ENCODE measurements around the gene UFSP1. TPM values are rescaled to one million over a fixed set of nuclear protein-coding genes. Genes with fewer than 3 reads are reported as not detected.

The UFSP1 gene
- total RNA-seq, 1 donor from 2014 or later = 2.5 TPM

- no peak for DNase-seq (ENCODE audit: low read depth, low spot score)
These were observed 6.6 kb upstream of the UFSP1 start for GRCh38 chr7:100895956-100896731.

DNA sequence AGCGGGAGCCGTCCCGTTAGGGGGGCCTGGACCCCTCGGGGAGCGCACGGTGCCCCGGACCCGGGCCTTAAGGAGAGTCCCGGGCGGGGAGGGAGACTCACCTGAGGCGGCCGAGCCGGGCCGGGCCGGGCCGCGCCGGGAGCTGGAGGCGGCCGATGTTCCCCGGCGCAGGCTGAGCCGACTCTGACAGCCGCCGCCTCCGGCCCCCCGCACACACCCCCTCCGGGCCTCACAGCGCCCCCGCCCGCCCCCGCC is 6.1 kb upstream of the UFSP1 start, which contains the start of gene ACHE:
Gene ACHE (minus strand): TSS at position 188 of the 255 bp plus-strand sequence. CDS start 1,656 bp downstream, outside the sequence.
- no peak for DNase-seq (ENCODE audit: low read depth, low spot score)

DNA sequence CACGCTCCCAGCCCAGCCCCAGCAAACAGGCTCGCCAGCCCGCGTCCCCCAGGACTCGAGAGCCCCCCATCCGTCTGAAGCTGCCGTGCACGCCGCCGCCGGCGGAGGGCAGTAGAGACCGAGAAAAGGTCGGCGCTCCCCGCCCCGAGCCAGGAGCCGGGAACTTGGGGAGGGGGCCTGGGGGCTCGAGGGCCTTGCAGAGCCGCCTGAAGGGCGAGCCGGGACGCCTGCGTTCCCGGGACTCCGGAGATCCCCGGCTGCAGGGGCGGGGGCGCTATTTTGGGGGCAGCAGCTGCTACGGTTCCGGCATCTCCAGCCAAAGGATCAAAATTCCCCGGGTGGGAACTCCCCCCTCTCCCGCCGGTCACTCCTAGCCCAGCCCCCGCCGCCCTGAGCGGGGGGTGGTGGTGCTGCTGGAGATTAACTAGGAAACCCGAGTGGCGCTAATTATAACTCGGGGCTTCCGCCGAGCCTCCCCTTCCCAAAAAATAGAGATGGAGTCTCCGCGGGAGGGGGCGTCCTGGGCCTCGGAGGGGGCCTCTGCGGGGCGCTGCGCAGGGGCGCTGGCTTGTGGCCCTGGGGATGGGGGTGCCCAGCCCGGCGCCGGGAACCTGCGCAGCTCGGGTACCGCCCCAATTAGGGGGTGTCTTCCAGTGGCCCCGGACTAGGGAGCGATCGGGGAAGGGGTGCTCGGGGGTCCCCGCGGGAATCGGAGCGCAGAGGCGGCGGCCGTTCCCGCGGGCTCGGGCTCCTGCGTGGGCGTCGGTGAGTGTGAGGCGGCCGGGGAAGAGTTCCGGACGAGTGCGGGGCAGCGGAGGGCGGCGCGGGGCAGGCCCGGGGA is 5.6 kb upstream of the UFSP1 start:
- no peak for DNase-seq (ENCODE audit: low read depth, low spot score)

- no peak for DNase-seq (ENCODE audit: low read depth, low spot score)
These were observed 4.6 kb upstream of the UFSP1 start for GRCh38 chr7:100893910-100894721.

- DNase-seq (ENCODE audit: low read depth, low spot score) = no peak
These were observed 3.9 kb upstream of the UFSP1 start for GRCh38 chr7:100893318-100893895.

DNA sequence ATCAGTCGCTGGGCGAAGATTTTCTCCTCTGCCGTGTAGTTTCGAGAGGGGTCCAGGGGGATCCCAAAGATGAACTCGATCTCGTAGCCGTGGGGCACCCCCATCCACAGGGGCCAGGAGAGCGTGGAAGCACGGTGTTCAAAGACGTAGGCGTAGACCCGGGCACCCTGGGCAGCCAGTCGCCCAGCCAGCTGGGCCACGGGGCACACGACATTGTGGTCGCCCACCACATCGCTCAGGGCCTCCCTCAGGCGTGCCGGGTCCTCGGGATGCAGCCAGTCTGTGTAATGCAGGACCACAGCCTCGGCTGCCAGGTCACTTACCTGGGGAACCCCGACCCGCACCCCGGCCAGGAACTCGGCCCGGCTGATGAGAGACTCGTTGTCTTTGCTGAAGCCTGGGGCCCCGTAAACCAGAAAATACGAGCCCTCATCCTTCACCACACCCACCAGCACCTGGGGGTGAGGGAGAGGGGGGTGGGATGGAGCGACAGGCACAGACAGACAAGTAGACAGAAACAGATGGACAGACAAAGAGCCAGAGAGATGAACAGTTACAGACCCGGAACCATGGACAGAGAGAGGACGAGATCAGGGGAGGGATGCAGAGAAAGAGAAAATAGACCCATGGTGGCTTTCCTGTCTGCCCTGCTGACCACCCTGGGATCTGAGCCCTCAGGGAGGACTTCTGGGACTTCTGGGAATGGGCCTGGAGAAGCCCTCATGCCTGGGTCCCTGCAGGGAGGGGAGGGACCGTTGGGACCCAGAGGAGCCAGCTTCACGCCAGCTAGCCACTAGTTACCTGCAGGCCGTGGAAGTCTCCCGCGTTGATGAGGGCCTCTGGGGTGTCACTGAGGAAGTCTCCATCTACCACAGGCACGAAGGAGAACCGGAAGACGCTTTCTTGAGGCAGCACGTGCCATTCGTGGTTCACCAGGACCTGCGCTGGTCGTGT is 3.1 kb upstream of the UFSP1 start:
- DNase-seq (ENCODE audit: low read depth, low spot score) = no peak

DNA sequence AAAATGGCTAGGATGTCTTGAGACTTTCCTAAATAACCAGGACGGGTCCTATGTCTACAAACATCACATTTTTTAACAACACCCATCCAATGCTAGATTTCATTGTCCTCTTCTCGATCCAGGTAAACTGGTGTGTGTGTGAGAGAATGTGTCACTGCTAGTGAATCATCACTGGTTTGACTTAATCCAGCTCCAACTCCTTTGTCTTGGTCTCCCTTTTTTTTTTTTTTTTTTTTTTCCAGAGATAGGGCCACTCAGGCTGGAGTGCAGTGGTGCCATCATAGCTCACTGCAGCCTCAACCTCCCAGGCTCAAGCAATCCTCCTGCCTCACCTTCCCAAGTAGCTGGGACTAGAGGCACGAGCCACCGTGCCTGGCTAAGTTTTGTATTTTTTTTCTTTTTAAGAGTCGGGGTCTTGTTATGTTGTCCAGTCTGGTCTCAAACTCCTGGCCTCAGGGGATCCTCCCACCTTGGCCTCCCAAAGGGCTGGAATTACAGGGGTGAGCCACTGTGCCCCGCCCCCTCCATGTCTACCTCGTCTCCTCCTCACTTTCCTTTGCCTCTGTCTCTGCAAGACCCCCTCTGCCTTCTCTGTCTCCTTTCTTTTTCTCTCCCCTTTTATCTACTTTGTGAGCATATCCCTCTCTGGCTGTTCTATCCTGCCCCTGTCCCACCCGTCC is 2.2 kb upstream of the UFSP1 start:
- no peak for DNase-seq (ENCODE audit: low read depth, low spot score)

DNA sequence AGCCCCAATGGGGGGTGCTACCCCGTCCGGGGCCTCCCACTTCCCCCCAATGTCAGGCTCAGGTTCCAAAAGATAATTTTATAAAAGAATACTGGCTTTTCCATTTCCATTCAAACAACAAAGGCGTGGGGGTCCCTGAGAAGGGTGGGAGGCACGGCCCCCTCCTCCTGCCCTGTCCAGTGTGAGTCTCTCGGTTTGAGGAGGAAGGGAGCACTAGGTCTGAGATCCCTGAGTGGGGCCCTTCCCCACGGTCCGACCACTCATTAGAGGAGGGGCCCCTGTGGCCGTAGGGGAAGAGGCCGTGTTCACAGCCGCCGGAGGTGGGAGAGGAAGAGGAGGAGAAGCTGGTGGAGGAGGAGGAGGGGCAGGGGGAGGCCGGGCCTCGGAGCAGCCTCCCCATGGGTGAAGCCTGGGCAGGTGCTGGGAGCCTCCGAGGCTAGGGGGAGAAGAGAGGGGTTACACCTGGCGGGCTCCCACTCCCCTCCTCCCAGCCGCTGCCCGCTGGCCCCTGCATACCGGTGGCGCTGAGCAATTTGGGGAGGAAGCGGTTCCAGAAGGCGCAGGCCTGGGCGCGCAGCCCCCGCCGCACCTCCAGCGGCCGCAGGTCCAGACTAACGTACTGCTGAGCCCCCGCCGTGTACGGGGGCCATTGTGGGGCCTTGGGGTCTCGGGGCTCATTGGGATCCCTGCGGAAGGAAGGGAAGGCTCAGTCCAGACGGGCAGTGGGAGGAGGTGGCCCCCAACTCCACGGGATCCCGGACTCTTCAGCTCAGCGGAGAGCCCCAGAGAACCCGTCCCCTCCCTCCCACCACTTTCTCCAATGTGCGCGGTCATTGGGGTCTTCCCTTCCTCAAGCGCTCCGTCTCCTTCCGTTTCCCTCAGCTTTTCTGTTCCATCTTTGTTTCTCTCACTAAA is 1.4 kb upstream of the UFSP1 start:
- DNase-seq (ENCODE audit: low read depth, low spot score) = no peak

- no peak for DNase-seq (ENCODE audit: low read depth, low spot score)
These were observed 1.1 kb downstream of the UFSP1 start for GRCh38 chr7:100888291-100888987.

DNA sequence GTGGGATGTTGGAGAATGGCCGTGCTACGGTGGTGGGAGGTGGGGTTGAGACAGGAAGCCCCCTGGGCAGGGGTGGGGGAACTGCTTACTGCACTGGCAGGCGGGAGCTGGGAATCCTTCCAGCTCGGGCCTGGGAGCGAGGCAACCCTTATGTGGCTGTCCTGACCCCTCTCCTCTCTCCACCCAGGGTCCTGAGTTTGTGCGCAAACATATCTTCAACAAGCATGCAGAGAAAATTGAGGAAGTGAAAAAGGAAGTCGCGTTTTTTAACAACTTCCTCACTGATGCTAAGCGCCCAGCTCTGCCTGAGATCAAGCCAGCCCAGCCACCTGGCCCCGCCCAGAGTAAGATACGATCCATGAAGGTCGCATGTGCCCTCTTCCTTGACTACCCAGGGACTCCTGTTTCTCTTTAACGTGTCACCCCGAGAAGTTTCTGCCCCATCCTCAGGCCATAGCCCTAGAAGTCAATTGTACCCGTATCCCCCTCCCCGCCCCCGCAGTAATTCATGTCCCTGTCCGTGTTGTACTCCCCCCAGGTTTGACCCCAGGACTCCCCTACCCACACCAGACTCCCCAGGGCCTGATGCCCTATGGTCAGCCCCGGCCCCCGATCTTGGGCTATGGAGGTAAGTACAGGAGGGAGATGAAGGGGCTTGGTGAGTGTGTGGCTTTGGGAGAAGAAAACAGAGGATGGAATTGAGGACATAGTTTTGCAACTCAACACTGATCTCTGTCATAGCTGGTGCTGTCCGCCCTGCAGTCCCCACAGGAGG is 1.8 kb downstream of the UFSP1 start:
- DNase-seq (ENCODE audit: low read depth, low spot score) = no peak

DNA sequence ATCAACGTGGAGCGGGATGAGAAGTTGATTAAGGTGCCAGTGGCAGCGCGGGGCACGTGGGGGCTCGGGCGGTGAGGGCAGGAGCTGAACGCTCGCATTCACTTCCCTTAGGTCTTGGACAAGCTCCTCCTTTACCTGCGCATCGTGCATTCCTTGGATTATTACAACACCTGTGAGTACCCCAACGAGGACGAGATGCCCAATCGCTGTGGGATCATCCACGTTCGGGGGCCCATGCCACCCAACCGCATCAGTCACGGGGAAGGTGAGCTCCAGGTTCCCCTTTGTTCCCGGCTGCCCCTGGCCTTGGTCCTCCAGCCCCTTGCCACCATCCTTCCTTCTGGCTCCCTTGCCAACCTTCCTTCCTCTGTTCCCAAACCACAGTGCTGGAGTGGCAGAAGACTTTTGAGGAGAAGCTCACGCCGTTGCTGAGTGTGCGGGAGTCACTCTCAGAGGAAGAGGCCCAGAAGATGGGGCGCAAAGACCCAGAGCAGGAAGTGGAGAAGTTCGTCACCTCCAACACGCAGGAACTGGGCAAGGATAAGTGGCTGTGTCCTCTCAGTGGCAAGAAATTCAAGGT is 2.5 kb downstream of the UFSP1 start:
- DNase-seq (ENCODE audit: low read depth, low spot score) = no peak

- no peak for DNase-seq (ENCODE audit: low read depth, low spot score)
These were observed 3.2 kb downstream of the UFSP1 start for GRCh38 chr7:100886142-100886935.

GRCh38 chr7:100885440-100886141 is 3.9 kb downstream of the UFSP1 start:
- no peak for DNase-seq (ENCODE audit: low read depth, low spot score)

- DNase-seq (ENCODE audit: low read depth, low spot score) = no peak
These were observed 4.6 kb downstream of the UFSP1 start for GRCh38 chr7:100884736-100885439.
